Adrenal gland (tissue), 12 donors: ENCODE measurements around the gene ADK. TPM values are rescaled to one million over a fixed set of nuclear protein-coding genes. Genes with fewer than 3 reads are reported as not detected.

Source experiments
- DNase-seq, 7 donors: peaks; one replicate each; pipeline ENCODE4 v3.0.0-alpha.2; 2019 to 2020
- H3K27ac ChIP-seq, 5 donors: fragments of 200-600 bp; sonication (generic) in 4 of 5; 1 replicate in 3 of 5; 2 replicates in 2 of 5; pipeline versions ENCODE4 v1.5.1 to v1.8.0; 2016 to 2020; ENCODE audit warnings: mild to moderate bottlenecking in 1 of 5
- H3K27me3 ChIP-seq: fragments of 200-600 bp; 2 replicates; pipeline ENCODE4 v1.8.0; 2021
- H3K36me3 ChIP-seq, 2 donors: fragments of 200-600 bp; replicated peaks in 1 of 2; 1 replicate in 1 of 2; 2 replicates in 1 of 2; pipeline versions ENCODE4 v1.5.1 to v1.8.0; 2018 to 2022
- H3K4me1 ChIP-seq, 2 donors: fragments of 200-600 bp; replicated peaks in 1 of 2; 1 replicate in 1 of 2; 2 replicates in 1 of 2; pipeline versions ENCODE4 v1.5.1 to v1.8.0; 2018 to 2021
- H3K4me3 ChIP-seq, 4 donors: fragments of 200-600 bp; sonication (generic) in 3 of 4; one replicate each; pipeline ENCODE4 v1.5.1; 2016 to 2018
- H3K9me3 ChIP-seq, 3 donors: fragments of 200-600 bp; sonication (generic) in 1 of 3; replicated peaks in 1 of 3; 1 replicate in 2 of 3; 2 replicates in 1 of 3; pipeline versions ENCODE4 v1.5.1 to v1.8.0; 2016 to 2021
- CTCF ChIP-seq, 6 experiments: fragments of 450-650 bp in 4 of 6; fragments of 200-600 bp in 2 of 6; sonication (generic) in 1 of 6; IDR thresholded peaks; 1 replicate in 5 of 6; 2 replicates in 1 of 6; pipeline versions ENCODE4 v1.5.1 to v1.8.0; 2016 to 2021; ENCODE audit warnings: antibody characterized with exemption in 6 of 6, mild to moderate bottlenecking in 2 of 6, moderate library complexity in 1 of 6
- POLR2A ChIP-seq, 2 donors: fragments of 450-650 bp; IDR thresholded peaks; one replicate each; pipeline ENCODE4 v1.6.1; 2017; ENCODE audit warnings: antibody characterized with exemption in 2 of 2, mild to moderate bottlenecking in 2 of 2, moderate library complexity in 1 of 2
- WGBS, 4 donors: extraction: QIAGEN DNeasy Blood & Tissue Kit in 2 of 4; methylation state at CpG; one replicate each; pipeline versions ENCODE4 v1.1.5 to v1.1.7; 2013 to 2017; 5-methylcytosine and 5-hydroxymethylcytosine counted together
- intact Hi-C, 2 donors: fragments of 100-400 bp; cut with DNase I; formaldehyde crosslinking; loops; one replicate each; pipeline versions ENCODE4 v1.14.1 to v1.15.0; 2022 to 2023
- polyA plus RNA-seq, 3 donors: library from polyadenylated mRNA; stranded (reverse); fragments of 200-250 nt in 2 of 3; fragments of 350-450 nt in 1 of 3; fragmentation: Illumina TruSeq in 1 of 3; extraction: RNeasy Lipid Tissue Mini Kit (QIAGEN cat#74804) in 1 of 3; gene quantifications; one replicate each; pipeline ENCODE4 v1.2.3, GENCODE V29; 2013 to 2014
- total RNA-seq, 9 donors: library from RNA; depleted of rRNA in 4 of 9; stranded (reverse); fragments of >200 nt in 4 of 9; fragments of 120-200 nt in 1 of 9; fragmentation: NEBNext Ultra II Directional in 1 of 9; extraction: Animal tissue kit (Norgen Biotek cat#: 25700) in 1 of 9; gene quantifications; one replicate each; pipeline versions ENCODE4 v1.1.0 to v1.2.4, GENCODE V29; 2013 to 2023
- donor health status: healthy with polysubstance abuse.
- donor health status: Bipolar disorder and iron deficiency.
- donor health status: DM: yes; HTN: yes; CAD: no.
- donor health status: DM: no; HTN: no; CAD: no.
- donor health status: DM: no; HTN: no; CAD: no.
- donor health status: DM: yes; HTN: yes; CAD: no.

ADK gene
- total and polyA plus RNA-seq, 12 donors, result 8.2 to 45.5 (median 22.2) TPM

GRCh38 chr10:74255888-74256357 lies 104.9 kb downstream of the ADK start:
- no peaks in the 10 kb centered on the region for H3K27me3 ChIP-seq

GRCh38 chr10:74262856-74263255 lies 111.8 kb downstream of the ADK start:
- H3K27me3 ChIP-seq, result no peaks in the 10 kb centered on the region
- 88 to 96% (median 94%) methylated on average over 2 of the region's 2 CpGs for WGBS, 4 donors
- intact Hi-C loops, result loop anchor here in 1 of 2 donors (5.0 kb wide), 1 partner anchor 834 kb away; a partner anchor contains a TSS
- no peaks in the 10 kb centered on the region for H3K9me3 ChIP-seq
- no peak overlapping the region for H3K27ac ChIP-seq
- H3K4me1 ChIP-seq, result no peaks in the 10 kb centered on the region
- TF ChIP-seq POLR2A (IDR thresholded peaks at IDR 0.05) (no peak), CTCF (IDR thresholded peaks at IDR 0.05) (no peak)
- no peak overlapping the region for H3K4me3 ChIP-seq
- DNase-seq, result no peak
- no peaks in the 10 kb centered on the region for H3K36me3 ChIP-seq

More at GRCh38 chr10:74255888-74256357, 104.9 kb downstream of the ADK start:
- Histone ChIP-seq H3K9me3 (no peaks in the 10 kb centered on the region), H3K4me1 (no peaks in the 10 kb centered on the region), H3K4me3 (no peak overlapping the region), H3K27ac (no peak overlapping the region), H3K36me3 (no peaks in the 10 kb centered on the region)
- DNase-seq, result no peak
- intact Hi-C loops, result no loop called here
- TF ChIP-seq POLR2A (IDR thresholded peaks at IDR 0.05), result no peak
- no peak for TF ChIP-seq CTCF (IDR thresholded peaks at IDR 0.05)
- WGBS, 4 donors, result 80 to 89% (median 85%) methylated on average over 4 of the region's 4 CpGs

- Histone ChIP-seq H3K9me3 (no peaks in the 10 kb centered on the region), H3K4me3 (no peak overlapping the region), H3K27me3 (no peaks in the 10 kb centered on the region), H3K4me1 (no peaks in the 10 kb centered on the region), H3K27ac (no peak overlapping the region), H3K36me3 (no peaks in the 10 kb centered on the region)
- TF ChIP-seq CTCF (IDR thresholded peaks at IDR 0.05) (no peak), POLR2A (IDR thresholded peaks at IDR 0.05) (no peak)
- no peak for DNase-seq
- intact Hi-C loops, result loop anchor here in 1 of 2 donors (5.0 kb wide), 1 partner anchor 833 kb away; a partner anchor contains a TSS
Measured at GRCh38 chr10:74263996-74264395, 113.0 kb downstream of the ADK start.

- Histone ChIP-seq H3K27ac (no peak overlapping the region), H3K27me3 (no peaks in the 10 kb centered on the region), H3K36me3 (no peaks in the 10 kb centered on the region), H3K4me1 (no peaks in the 10 kb centered on the region), H3K4me3 (no peak overlapping the region), H3K9me3 (no peaks in the 10 kb centered on the region)
- no peak for TF ChIP-seq CTCF (IDR thresholded peaks at IDR 0.05)
- no peak for TF ChIP-seq POLR2A (IDR thresholded peaks at IDR 0.05)
- DNase-seq, result no peak
- intact Hi-C loops, result no loop called here
- WGBS, 4 donors, result 92 to 100% (median 96%) methylated on average over 3 of the region's 3 CpGs
Measured at GRCh38 chr10:74272288-74272687, 121.3 kb downstream of the ADK start.
